Spleen (tissue), 11 donors: ENCODE measurements around the gene EVA1B. TPM values are rescaled to one million over a fixed set of nuclear protein-coding genes. Genes with fewer than 3 reads are reported as not detected.

Experiments used
- DNase-seq: peaks from one replicate; pipeline ENCODE4 v3.0.0-alpha.2; 2020
- H3K27ac ChIP-seq, 8 donors: fragments of 200-600 bp; sonication (generic) in 7 of 8; 1 replicate in 4 of 8; 2 replicates in 4 of 8; pipeline versions ENCODE4 v1.5.0 to v1.8.0; 2016 to 2021; ENCODE audit warnings: inconsistent platforms in 4 of 8, mild to moderate bottlenecking in 4 of 8, moderate library complexity in 1 of 8
- H3K27me3 ChIP-seq, 7 donors: fragments of 200-600 bp; sonication (generic) in 6 of 7; replicated peaks in 1 of 7; 1 replicate in 4 of 7; 2 replicates in 3 of 7; pipeline versions ENCODE4 v1.5.0 to v1.8.0; 2016 to 2021; ENCODE audit warnings: inconsistent platforms in 3 of 7, mild to moderate bottlenecking in 1 of 7
- H3K36me3 ChIP-seq, 6 donors: fragments of 200-600 bp; sonication (generic) in 5 of 6; 1 replicate in 4 of 6; 2 replicates in 2 of 6; pipeline versions ENCODE4 v1.5.0 to v1.8.0; 2016 to 2021; ENCODE audit warnings: inconsistent platforms in 2 of 6
- H3K4me1 ChIP-seq, 6 donors: fragments of 200-600 bp; sonication (generic) in 5 of 6; 1 replicate in 3 of 6; 2 replicates in 3 of 6; pipeline versions ENCODE4 v1.5.0 to v1.8.0; 2016 to 2021; ENCODE audit warnings: inconsistent platforms in 3 of 6
- H3K4me3 ChIP-seq, 8 donors: fragments of 200-600 bp; sonication (generic) in 7 of 8; 1 replicate in 4 of 8; 2 replicates in 4 of 8; pipeline versions ENCODE4 v1.5.0 to v1.8.0; 2016 to 2021; ENCODE audit warnings: inconsistent platforms in 4 of 8, mild to moderate bottlenecking in 4 of 8, moderate library complexity in 2 of 8
- H3K9me3 ChIP-seq, 8 donors: fragments of 200-600 bp; sonication (generic) in 7 of 8; 1 replicate in 4 of 8; 2 replicates in 4 of 8; pipeline versions ENCODE4 v1.5.0 to v1.8.0; 2016 to 2021; ENCODE audit warnings: inconsistent platforms in 4 of 8
- CTCF ChIP-seq, 11 experiments: fragments of 200-600 bp in 7 of 11; fragments of 450-650 bp in 4 of 11; sonication (generic) in 4 of 11; IDR thresholded peaks in 8 of 11; conservative IDR thresholded peaks in 3 of 11; 1 replicate in 7 of 11; 2 replicates in 4 of 11; pipeline versions ENCODE4 v1.4.0 to v1.8.0; 2016 to 2021; ENCODE audit warnings: antibody characterized with exemption in 11 of 11, inconsistent platforms in 4 of 11, mild to moderate bottlenecking in 1 of 11
- POLR2A ChIP-seq, 3 donors: fragments of 450-650 bp; IDR thresholded peaks; one replicate each; pipeline ENCODE4 v1.5.1; 2017; ENCODE audit warnings: antibody characterized with exemption in 3 of 3, mild to moderate bottlenecking in 1 of 3
- POLR2AphosphoS5 ChIP-seq, 3 donors: sonication (generic); formaldehyde crosslinking; IDR thresholded peaks; one replicate each; pipeline ENCODE4 v1.5.1; 2017; ENCODE audit warnings: antibody characterized with exemption in 3 of 3
- WGBS, 5 donors: extraction: QIAGEN DNeasy Blood & Tissue Kit in 3 of 5; methylation state at CpG; one replicate each; pipeline versions ENCODE4 v1.1.5 to v1.1.7; 2013 to 2018; 5-methylcytosine and 5-hydroxymethylcytosine counted together
- intact Hi-C: fragments of 100-400 bp; cut with DNase I; formaldehyde crosslinking; loops from one replicate; pipeline ENCODE4 v1.15.0; 2023; ENCODE audit warnings: low total_unique reads
- polyA plus RNA-seq, 3 donors: library from polyadenylated mRNA; stranded (reverse); fragments of 200-250 nt; gene quantifications; one replicate each; pipeline ENCODE4 v1.2.1, GENCODE V29; 2013
- total RNA-seq, 7 donors: library from RNA; depleted of rRNA in 3 of 7; stranded (reverse); fragments of >200 nt in 3 of 7; fragmentation: NEBNext Ultra II Directional in 4 of 7; extraction: Animal tissue kit (Norgen Biotek cat#: 25700) in 4 of 7; gene quantifications; one replicate each; pipeline versions ENCODE4 v1.1.0 to v1.2.1, GENCODE V29; 2016 to 2021
- donor health status: healthy with polysubstance abuse.
- donor health status: DM: no; HTN: no; CAD: no; lungs with moderate emphysema.
- donor health status: DM: no; HTN: no; CAD: no.
- donor health status: Bipolar disorder and iron deficiency.
- donor health status: healthy.
- donor health status: DM: no; HTN: no; CAD: no.
- donor health status: DM: yes; HTN: yes; CAD: no.

EVA1B gene
- total and polyA plus RNA-seq, 10 donors: 17.2 to 77.4 (median 40.5) TPM

GRCh38 chr1:36359911-36360550, 36.6 kb upstream of the EVA1B start:
- H3K36me3 ChIP-seq: peaks cover 0 to 91% (median 41%) of the 10 kb centered on the region in 6 donors
- H3K27ac ChIP-seq: peak overlapping the region in 7 of 8 donors; percentile 61 to 90 (median 86)
- intact Hi-C loops: no loop called here

GRCh38 chr1:36359383-36359782, 35.9 kb upstream of the EVA1B start:
- Histone ChIP-seq H3K27me3 (no peaks in the 10 kb centered on the region), H3K4me3 (peak overlapping the region in 1 of 8 donors; percentile 57), H3K9me3 (no peaks in the 10 kb centered on the region), H3K27ac (peak overlapping the region in 7 of 8 donors; percentile 61 to 90 (median 86)), H3K4me1 (peaks cover 4 to 47% (median 31%) of the 10 kb centered on the region in 6 donors), H3K36me3 (peaks cover 0 to 94% (median 48%) of the 10 kb centered on the region in 6 donors)
- TF ChIP-seq POLR2AphosphoS5 (IDR thresholded peaks at IDR 0.05) (no peak), POLR2A (IDR thresholded peaks at IDR 0.05) (no peak), CTCF (IDR thresholded peaks at IDR 0.05 in 8 of 11, conservative IDR thresholded peaks at IDR 0.05 in 3 of 11) (no peak)
- WGBS, 5 donors: 55 to 86% (median 68%) methylated on average over 5 of the region's 5 CpGs
- intact Hi-C loops: no loop called here
- DNase-seq: no peak

More at GRCh38 chr1:36359911-36360550, 36.6 kb upstream of the EVA1B start:
- Histone ChIP-seq H3K4me3 (peak overlapping the region in 1 of 8 donors; percentile 57), H3K9me3 (no peaks in the 10 kb centered on the region), H3K4me1 (peaks cover 4 to 54% (median 35%) of the 10 kb centered on the region in 6 donors), H3K27me3 (no peaks in the 10 kb centered on the region)
- TF ChIP-seq POLR2A (IDR thresholded peaks at IDR 0.05): no peak
- TF ChIP-seq CTCF (IDR thresholded peaks at IDR 0.05 in 8 of 11, conservative IDR thresholded peaks at IDR 0.05 in 3 of 11): no peak
- peak in 2 of 3 donors; percentile 9 to 83 for TF ChIP-seq POLR2AphosphoS5 (IDR thresholded peaks at IDR 0.05)
- no peak for DNase-seq
- 52 to 66% (median 61%) methylated on average over 6 of the region's 6 CpGs for WGBS, 5 donors

GRCh38 chr1:36358514-36359084, 35.2 kb upstream of the EVA1B start:
- Histone ChIP-seq H3K4me1 (peaks cover 4 to 49% (median 31%) of the 10 kb centered on the region in 6 donors), H3K27me3 (no peaks in the 10 kb centered on the region), H3K36me3 (peaks cover 0 to 100% (median 55%) of the 10 kb centered on the region in 6 donors), H3K4me3 (peak overlapping the region in 1 of 8 donors; percentile 57), H3K27ac (peak overlapping the region in 5 of 8 donors; percentile 61 to 90 (median 86)), H3K9me3 (no peaks in the 10 kb centered on the region)
- WGBS, 5 donors: 80 to 92% (median 88%) methylated on average over 13 of the region's 13 CpGs
- no peak for TF ChIP-seq POLR2AphosphoS5 (IDR thresholded peaks at IDR 0.05)
- no peak for TF ChIP-seq CTCF (IDR thresholded peaks at IDR 0.05 in 8 of 11, conservative IDR thresholded peaks at IDR 0.05 in 3 of 11)
- TF ChIP-seq POLR2A (IDR thresholded peaks at IDR 0.05): no peak
- intact Hi-C loops: no loop called here
- no peak for DNase-seq

- whole genome bisulfite sequencing, 5 donors: 72 to 86% (median 80%) methylated on average over 4 of the region's 4 CpGs
- DNase-seq: no peak
- H3K27me3 ChIP-seq: no peaks in the 10 kb centered on the region
- peak overlapping the region in 2 of 8 donors; percentile 21 to 28 for H3K27ac ChIP-seq
- H3K4me1 ChIP-seq: peaks cover 20 to 59% (median 48%) of the 10 kb centered on the region in 6 donors
- intact Hi-C loops: no loop called here
- TF ChIP-seq CTCF (IDR thresholded peaks at IDR 0.05 in 8 of 11, conservative IDR thresholded peaks at IDR 0.05 in 3 of 11): no peak
- TF ChIP-seq POLR2AphosphoS5 (IDR thresholded peaks at IDR 0.05): no peak
- TF ChIP-seq POLR2A (IDR thresholded peaks at IDR 0.05): no peak
- no peak overlapping the region for H3K4me3 ChIP-seq
- peaks cover 0 to 98% (median 51%) of the 10 kb centered on the region in 6 donors for H3K36me3 ChIP-seq
- H3K9me3 ChIP-seq: no peaks in the 10 kb centered on the region
These were observed 32.4 kb upstream of the EVA1B start for GRCh38 chr1:36355811-36356210.
